Measurements from ENCODE around the gene TMEM132A. TPM values are rescaled to one million over a fixed set of nuclear protein-coding genes. Genes with fewer than 3 reads are reported as not detected.

Gene TMEM132A
- total RNA-seq, 1 experiment from 2014 or later = 84.2 TPM

- Histone ChIP-seq H3K4me2 (ENCODE audit: low read length) (no peak overlapping the region), H3K4me1 (ENCODE audit: insufficient read depth, low read length) (no peaks in the 10 kb centered on the region), H3K9me2 (replicated peaks; ENCODE audit: low read length) (no peaks in the 10 kb centered on the region), H3K27ac (ENCODE audit: low read length) (no peak overlapping the region), H3K36me3 (ENCODE audit: low read depth, low read length) (no peaks in the 10 kb centered on the region), H3K27me3 (ENCODE audit: low read length) (peaks cover 49% of the 10 kb centered on the region), H3K79me2 (ENCODE audit: low read length) (no peaks in the 10 kb centered on the region), H3K9me3 (ENCODE audit: low read length) (no peaks in the 10 kb centered on the region), H3F3A (ENCODE audit: low read length, unreplicated experiment) (no peaks in the 10 kb centered on the region), H3K9ac (ENCODE audit: low read length) (no peak overlapping the region), H3K4me3 (ENCODE audit: low read length) (no peak overlapping the region), H4K20me1 (ENCODE audit: low read length) (no peaks in the 10 kb centered on the region), H2AFZ (ENCODE audit: low read length) (no peak overlapping the region)
- TF ChIP-seq EZH2 (IDR thresholded peaks at IDR 0.05; ENCODE audit: low read length, unreplicated experiment) = no peak
- no peak for TF ChIP-seq CTCF (conservative IDR thresholded peaks at IDR 0.05; ENCODE audit: low read depth, low read length)
- TF ChIP-seq EZH2phosphoT487 (IDR thresholded peaks at IDR 0.05; ENCODE audit: borderline replicate concordance, low read length) = no peak
- intact Hi-C loops (cut with micrococcal nuclease) = no loop called here
- ATAC-seq (no peak), DNase-seq (no peak)
- no TSS peak for BruUV-seq (replicated peaks)
- POLR2A ChIA-PET (ENCODE audit: unreplicated experiment) = interaction anchor here (0.6 kb wide), 1 partner anchor 205 kb away, joined by 5 read pairs; no protein-coding TSS in a partner anchor
- CTCF ChIA-PET = interaction anchor here (0.7 kb wide), 1 partner anchor 189 kb away, joined by 3 read pairs; no protein-coding TSS in a partner anchor
Measured at GRCh38 chr11:60966890-60967289, 42.6 kb downstream of the TMEM132A start.

GRCh38 chr11:60968223-60968622, 44.0 kb downstream of the TMEM132A start:
- BruUV-seq (replicated peaks) = no TSS peak

More at GRCh38 chr11:60968223-60968622, 44.0 kb downstream of the TMEM132A start:
- no peak for ATAC-seq
- no peak overlapping the region for H3K4me3 ChIP-seq (ENCODE audit: low read length)
- H3K79me2 ChIP-seq (ENCODE audit: low read length) = no peaks in the 10 kb centered on the region
- no peaks in the 10 kb centered on the region for H3K9me2 ChIP-seq (replicated peaks; ENCODE audit: low read length)
- H3K27me3 ChIP-seq (ENCODE audit: low read length) = peaks cover 42% of the 10 kb centered on the region
- no peak overlapping the region for H3K9ac ChIP-seq (ENCODE audit: low read length)
- no peaks in the 10 kb centered on the region for H3K36me3 ChIP-seq (ENCODE audit: low read depth, low read length)
- no peak overlapping the region for H3K27ac ChIP-seq (ENCODE audit: low read length)
- no peak for DNase-seq
- no peaks in the 10 kb centered on the region for H3K4me1 ChIP-seq (ENCODE audit: insufficient read depth, low read length)
- no peaks in the 10 kb centered on the region for H4K20me1 ChIP-seq (ENCODE audit: low read length)
- intact Hi-C loops (cut with micrococcal nuclease) = no loop called here
- H3K9me3 ChIP-seq (ENCODE audit: low read length) = no peaks in the 10 kb centered on the region
- no peak for TF ChIP-seq CTCF (conservative IDR thresholded peaks at IDR 0.05; ENCODE audit: low read depth, low read length)
- TF ChIP-seq EZH2 (IDR thresholded peaks at IDR 0.05; ENCODE audit: low read length, unreplicated experiment) = no peak
- TF ChIP-seq EZH2phosphoT487 (IDR thresholded peaks at IDR 0.05; ENCODE audit: borderline replicate concordance, low read length) = no peak
- no peaks in the 10 kb centered on the region for H3F3A ChIP-seq (ENCODE audit: low read length, unreplicated experiment)
- no peak overlapping the region for H2AFZ ChIP-seq (ENCODE audit: low read length)
- POLR2A ChIA-PET (ENCODE audit: unreplicated experiment) = no interaction called here
- CTCF ChIA-PET = no interaction called here
- H3K4me2 ChIP-seq (ENCODE audit: low read length) = no peak overlapping the region

Measured in PC-3 (cell line).